ENCODE measurements around the gene ATP6V1F. TPM values are rescaled to one million over a fixed set of nuclear protein-coding genes. Genes with fewer than 3 reads are reported as not detected.
A peak's percentile ranks its signal among the peaks of the same experiment; 100 is the strongest.

Gene ATP6V1F
- total and polyA plus RNA-seq, 8 donors: 2.0 to 282 (median 67.7) TPM

DNA sequence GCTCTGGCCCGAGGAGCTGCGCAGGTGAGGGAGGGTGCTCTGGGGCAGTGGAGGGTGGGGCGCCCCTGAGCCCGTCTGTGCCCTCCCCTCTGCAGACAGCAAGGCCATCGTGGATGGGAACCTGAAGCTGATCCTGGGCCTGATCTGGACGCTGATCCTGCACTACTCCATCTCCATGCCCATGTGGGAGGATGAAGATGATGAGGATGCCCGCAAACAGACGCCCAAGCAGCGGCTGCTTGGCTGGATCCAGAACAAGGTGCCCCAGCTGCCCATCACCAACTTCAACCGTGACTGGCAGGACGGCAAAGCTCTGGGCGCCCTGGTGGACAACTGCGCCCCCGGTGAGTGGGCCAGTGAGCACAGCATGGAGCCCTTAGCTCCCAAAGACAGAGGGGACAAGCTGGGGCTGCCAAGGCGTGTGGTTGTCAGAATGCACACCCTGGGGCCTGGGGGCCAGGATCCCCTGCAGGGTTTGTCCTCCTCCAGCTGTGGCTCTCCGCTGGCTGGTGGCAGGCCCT is 27.4 kb upstream of the ATP6V1F start:
- Histone ChIP-seq H3K9me3 (no peaks in the 10 kb centered on the region), H3K27ac (peak overlapping the region in 3 of 5 donors; percentile 68 to 95 (median 73)), H3K4me3 (peak overlapping the region in 1 of 4 donors; percentile 47), H3K27me3 (peaks cover 0 to 36% (median 20%) of the 10 kb centered on the region in 3 donors), H3K36me3 (peaks cover 0 to 52% (median 28%) of the 10 kb centered on the region in 4 donors), H3K4me1 (peaks cover 23 to 72% (median 35%) of the 10 kb centered on the region in 4 donors)
- no peak for DNase-seq
- 73 to 89% (median 86%) methylated on average over 4 to 16 of the region's 16 CpGs for WGBS, 5 donors
- intact Hi-C loops (cut with DNase I; ENCODE audit: low total_unique reads): no loop called here
- TF ChIP-seq, protein P1, sequence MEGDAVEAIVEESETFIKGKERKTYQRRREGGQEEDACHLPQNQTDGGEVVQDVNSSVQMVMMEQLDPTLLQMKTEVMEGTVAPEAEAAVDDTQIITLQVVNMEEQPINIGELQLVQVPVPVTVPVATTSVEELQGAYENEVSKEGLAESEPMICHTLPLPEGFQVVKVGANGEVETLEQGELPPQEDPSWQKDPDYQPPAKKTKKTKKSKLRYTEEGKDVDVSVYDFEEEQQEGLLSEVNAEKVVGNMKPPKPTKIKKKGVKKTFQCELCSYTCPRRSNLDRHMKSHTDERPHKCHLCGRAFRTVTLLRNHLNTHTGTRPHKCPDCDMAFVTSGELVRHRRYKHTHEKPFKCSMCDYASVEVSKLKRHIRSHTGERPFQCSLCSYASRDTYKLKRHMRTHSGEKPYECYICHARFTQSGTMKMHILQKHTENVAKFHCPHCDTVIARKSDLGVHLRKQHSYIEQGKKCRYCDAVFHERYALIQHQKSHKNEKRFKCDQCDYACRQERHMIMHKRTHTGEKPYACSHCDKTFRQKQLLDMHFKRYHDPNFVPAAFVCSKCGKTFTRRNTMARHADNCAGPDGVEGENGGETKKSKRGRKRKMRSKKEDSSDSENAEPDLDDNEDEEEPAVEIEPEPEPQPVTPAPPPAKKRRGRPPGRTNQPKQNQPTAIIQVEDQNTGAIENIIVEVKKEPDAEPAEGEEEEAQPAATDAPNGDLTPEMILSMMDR (IDR thresholded peaks at IDR 0.05): no peak

DNA sequence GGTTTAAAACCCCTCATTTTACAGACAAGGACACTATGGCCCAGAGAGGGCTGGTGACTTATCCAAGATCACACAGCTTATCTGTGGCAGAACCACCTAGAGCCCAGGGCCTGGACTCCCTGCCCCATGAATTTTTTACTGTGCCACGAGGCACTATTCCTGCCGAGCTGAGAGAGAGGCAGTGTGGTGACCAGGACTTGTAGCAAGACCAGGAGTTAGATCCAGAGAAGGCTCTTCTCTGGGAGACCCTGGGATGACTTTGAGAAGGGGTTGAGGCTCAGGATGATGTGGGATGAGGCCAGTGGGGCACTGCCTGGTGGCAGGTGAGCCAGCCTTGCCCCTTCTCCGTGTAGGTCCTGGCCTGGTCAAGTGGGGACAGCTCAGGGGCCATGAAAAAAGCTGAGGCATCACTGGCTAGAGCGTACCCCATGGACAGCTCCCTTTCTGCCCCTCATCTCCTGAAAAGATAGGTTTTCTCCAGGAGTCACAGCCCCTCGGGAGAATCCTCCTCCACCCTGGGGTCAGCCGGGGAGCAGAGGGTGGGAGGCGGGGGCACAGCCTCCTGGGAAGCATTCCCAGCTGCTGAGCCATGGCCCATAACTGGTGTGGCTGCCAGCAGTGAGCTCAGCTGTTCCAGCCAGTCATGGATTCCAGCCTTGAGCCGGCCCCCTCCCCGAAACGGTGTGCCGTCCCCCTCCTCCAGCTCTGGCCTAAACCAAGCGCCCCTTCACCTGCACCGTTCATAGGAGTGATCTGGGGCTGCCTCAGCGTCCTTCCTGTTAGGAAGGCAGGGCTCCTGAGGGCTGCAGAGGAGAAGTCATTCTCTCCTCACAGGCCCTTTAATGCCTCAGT is 26.6 kb upstream of the ATP6V1F start:
- peaks cover 0 to 29% (median 13%) of the 10 kb centered on the region in 3 donors for H3K27me3 ChIP-seq
- peak overlapping the region in 1 of 4 donors; percentile 11 for H3K4me3 ChIP-seq
- intact Hi-C loops (cut with DNase I; ENCODE audit: low total_unique reads): no loop called here
- peak overlapping the region in 4 of 5 donors; percentile 8 to 95 (median 70) for H3K27ac ChIP-seq
- H3K36me3 ChIP-seq: peaks cover 0 to 59% (median 31%) of the 10 kb centered on the region in 4 donors
- TF ChIP-seq EP300 (IDR thresholded peaks at IDR 0.05) (no peak), POLR2A (IDR thresholded peaks at IDR 0.05) (no peak), POLR2AphosphoS5 (IDR thresholded peaks at IDR 0.05) (no peak)
- TF ChIP-seq, protein P1 (IDR thresholded peaks at IDR 0.05): no peak
- no peaks in the 10 kb centered on the region for H3K9me3 ChIP-seq
- WGBS, 5 donors: 67 to 83% (median 81%) methylated on average over 8 to 14 of the region's 14 CpGs
- peak in 1 of 2 donors; percentile 57 for DNase-seq
- H3K4me1 ChIP-seq: peaks cover 21 to 65% (median 27%) of the 10 kb centered on the region in 4 donors

DNA sequence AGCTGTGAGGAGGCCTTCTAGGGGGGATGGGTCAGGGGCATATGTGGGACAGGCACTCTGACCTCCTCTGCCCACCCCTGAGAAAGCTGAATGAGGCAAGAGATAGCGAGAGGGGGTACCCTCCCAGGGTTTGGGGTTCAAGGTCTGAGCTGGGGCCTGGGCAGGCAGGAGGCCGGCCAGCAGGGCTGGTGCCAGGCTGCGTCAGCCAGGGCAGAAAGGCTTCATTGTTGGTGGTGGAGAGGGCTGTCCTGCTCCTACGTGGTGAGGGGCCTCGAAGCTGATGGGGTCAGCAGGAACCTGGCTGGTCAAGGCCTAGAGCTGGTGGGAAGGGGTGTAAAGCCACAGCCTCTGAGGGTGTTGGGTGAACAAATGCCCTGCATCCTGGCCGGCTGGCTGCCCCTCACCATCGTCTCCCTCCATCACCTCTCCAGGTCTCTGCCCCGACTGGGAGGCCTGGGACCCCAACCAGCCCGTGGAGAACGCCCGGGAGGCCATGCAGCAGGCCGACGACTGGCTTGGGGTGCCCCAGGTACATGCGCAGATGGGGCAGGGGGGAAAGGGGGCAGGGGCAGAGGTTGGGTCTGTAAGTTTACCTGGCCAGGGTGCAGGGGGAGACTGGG is 25.8 kb upstream of the ATP6V1F start:
- H3K4me3 ChIP-seq: no peak overlapping the region
- TF ChIP-seq EP300 (IDR thresholded peaks at IDR 0.05) (no peak), POLR2A (IDR thresholded peaks at IDR 0.05) (no peak), POLR2AphosphoS5 (IDR thresholded peaks at IDR 0.05) (no peak)
- TF ChIP-seq, protein P1 (IDR thresholded peaks at IDR 0.05): no peak

DNA sequence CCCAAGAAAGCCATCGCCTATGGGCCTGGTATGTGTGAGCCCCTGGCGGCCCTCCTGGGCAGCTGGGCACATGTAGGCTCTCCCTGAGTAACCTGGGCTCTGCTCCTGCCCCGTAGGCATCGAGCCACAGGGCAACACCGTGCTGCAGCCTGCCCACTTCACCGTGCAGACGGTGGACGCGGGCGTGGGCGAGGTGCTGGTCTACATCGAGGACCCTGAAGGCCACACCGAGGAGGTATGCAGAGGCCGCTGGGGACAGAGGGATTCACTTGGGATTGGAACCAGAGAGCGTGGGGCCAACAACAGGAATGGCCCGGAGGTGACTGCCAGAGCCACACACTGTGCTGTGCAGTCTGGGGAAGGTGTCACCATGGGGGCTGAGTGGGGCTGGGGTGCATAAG is 25.1 kb upstream of the ATP6V1F start:
- Histone ChIP-seq H3K27ac (peak overlapping the region in 2 of 5 donors; percentile 73 to 95), H3K4me3 (no peak overlapping the region), H3K4me1 (peaks cover 8 to 50% (median 16%) of the 10 kb centered on the region in 4 donors), H3K9me3 (no peaks in the 10 kb centered on the region), H3K36me3 (peaks cover 0 to 69% (median 38%) of the 10 kb centered on the region in 4 donors), H3K27me3 (peaks cover 0 to 14% (median 0%) of the 10 kb centered on the region in 3 donors)
- DNase-seq: no peak
- 91 to 97% (median 95%) methylated on average over 5 to 16 of the region's 16 CpGs for WGBS, 5 donors
- no peak for TF ChIP-seq POLR2AphosphoS5 (IDR thresholded peaks at IDR 0.05)
- TF ChIP-seq, protein P1 (IDR thresholded peaks at IDR 0.05): no peak
- TF ChIP-seq POLR2A (IDR thresholded peaks at IDR 0.05): no peak
- no peak for TF ChIP-seq EP300 (IDR thresholded peaks at IDR 0.05)
- intact Hi-C loops (cut with DNase I; ENCODE audit: low total_unique reads): no loop called here

More for the DNA sequence above, 25.8 kb upstream of the ATP6V1F start:
- Histone ChIP-seq H3K4me1 (peaks cover 13 to 57% (median 20%) of the 10 kb centered on the region in 4 donors), H3K27ac (peak overlapping the region in 4 of 5 donors; percentile 8 to 95 (median 70)), H3K36me3 (peaks cover 0 to 66% (median 34%) of the 10 kb centered on the region in 4 donors), H3K27me3 (peaks cover 0 to 21% (median 4%) of the 10 kb centered on the region in 3 donors), H3K9me3 (no peaks in the 10 kb centered on the region)
- no peak for DNase-seq
- WGBS, 5 donors: 83 to 92% (median 88%) methylated on average over 7 to 14 of the region's 14 CpGs
- intact Hi-C loops (cut with DNase I; ENCODE audit: low total_unique reads): no loop called here

Measured in stomach (tissue), 9 donors.